Ishikawa (cell line): Measurements from ENCODE around the gene ELF4.

ENCODE experiments used
- CEBPB ChIP-seq: IDR thresholded peaks from 2 replicates; pipeline ENCODE4 v1.6.1; 2012
- CREB1 ChIP-seq: IDR thresholded peaks from 2 replicates; pipeline ENCODE4 v1.6.1; 2012; ENCODE audit warnings: low read depth
- EGR1 ChIP-seq: IDR thresholded peaks from 2 replicates; pipeline ENCODE4 v1.6.1; 2012
- EP300 ChIP-seq: IDR thresholded peaks from 2 replicates; pipeline ENCODE4 v1.6.1; 2012; ENCODE audit warnings: borderline replicate concordance
- FOXM1 ChIP-seq: IDR thresholded peaks from 2 replicates; pipeline ENCODE4 v1.6.1; 2012; ENCODE audit warnings: low read depth, borderline replicate concordance
- NFIC ChIP-seq: IDR thresholded peaks from 2 replicates; pipeline ENCODE4 v1.6.1; 2012
- RAD21 ChIP-seq: IDR thresholded peaks from 2 replicates; pipeline ENCODE4 v1.6.1; 2012; ENCODE audit warnings: low read depth
- TAF1 ChIP-seq: IDR thresholded peaks from 2 replicates; pipeline ENCODE4 v1.6.1; 2012; ENCODE audit warnings: low read depth, mild to moderate bottlenecking
- TCF12 ChIP-seq: IDR thresholded peaks from 2 replicates; pipeline ENCODE4 v1.6.1; 2012; ENCODE audit warnings: low read depth
- TEAD4 ChIP-seq: IDR thresholded peaks from 2 replicates; pipeline ENCODE4 v1.6.1; 2012
- USF1 ChIP-seq: IDR thresholded peaks from 2 replicates; pipeline ENCODE4 v1.6.1; 2012
- YY1 ChIP-seq: IDR thresholded peaks from 2 replicates; pipeline ENCODE4 v1.6.1; 2012; ENCODE audit warnings: low read depth
- ZBTB7A ChIP-seq: IDR thresholded peaks from 2 replicates; pipeline ENCODE4 v1.6.1; 2012; ENCODE audit warnings: low read depth
- TF ChIP-seq, protein P1 (sequence below): IDR thresholded peaks from 2 replicates; pipeline ENCODE4 v1.6.1; 2012; ENCODE audit warnings: low read depth, mild to moderate bottlenecking
- TF ChIP-seq, protein P2 (sequence below): IDR thresholded peaks from 2 replicates; pipeline ENCODE4 v1.6.1; 2012

The ELF4 gene

GRCh38 chrX:130086447-130087206 is 23.7 kb downstream of the ELF4 start:
- no peak for TF ChIP-seq YY1
- TF ChIP-seq, protein P1, sequence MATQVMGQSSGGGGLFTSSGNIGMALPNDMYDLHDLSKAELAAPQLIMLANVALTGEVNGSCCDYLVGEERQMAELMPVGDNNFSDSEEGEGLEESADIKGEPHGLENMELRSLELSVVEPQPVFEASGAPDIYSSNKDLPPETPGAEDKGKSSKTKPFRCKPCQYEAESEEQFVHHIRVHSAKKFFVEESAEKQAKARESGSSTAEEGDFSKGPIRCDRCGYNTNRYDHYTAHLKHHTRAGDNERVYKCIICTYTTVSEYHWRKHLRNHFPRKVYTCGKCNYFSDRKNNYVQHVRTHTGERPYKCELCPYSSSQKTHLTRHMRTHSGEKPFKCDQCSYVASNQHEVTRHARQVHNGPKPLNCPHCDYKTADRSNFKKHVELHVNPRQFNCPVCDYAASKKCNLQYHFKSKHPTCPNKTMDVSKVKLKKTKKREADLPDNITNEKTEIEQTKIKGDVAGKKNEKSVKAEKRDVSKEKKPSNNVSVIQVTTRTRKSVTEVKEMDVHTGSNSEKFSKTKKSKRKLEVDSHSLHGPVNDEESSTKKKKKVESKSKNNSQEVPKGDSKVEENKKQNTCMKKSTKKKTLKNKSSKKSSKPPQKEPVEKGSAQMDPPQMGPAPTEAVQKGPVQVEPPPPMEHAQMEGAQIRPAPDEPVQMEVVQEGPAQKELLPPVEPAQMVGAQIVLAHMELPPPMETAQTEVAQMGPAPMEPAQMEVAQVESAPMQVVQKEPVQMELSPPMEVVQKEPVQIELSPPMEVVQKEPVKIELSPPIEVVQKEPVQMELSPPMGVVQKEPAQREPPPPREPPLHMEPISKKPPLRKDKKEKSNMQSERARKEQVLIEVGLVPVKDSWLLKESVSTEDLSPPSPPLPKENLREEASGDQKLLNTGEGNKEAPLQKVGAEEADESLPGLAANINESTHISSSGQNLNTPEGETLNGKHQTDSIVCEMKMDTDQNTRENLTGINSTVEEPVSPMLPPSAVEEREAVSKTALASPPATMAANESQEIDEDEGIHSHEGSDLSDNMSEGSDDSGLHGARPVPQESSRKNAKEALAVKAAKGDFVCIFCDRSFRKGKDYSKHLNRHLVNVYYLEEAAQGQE = no peak
- TF ChIP-seq USF1 = no peak
- no peak for TF ChIP-seq EP300
- TF ChIP-seq FOXM1 = no peak
- TF ChIP-seq NFIC = no peak
- TF ChIP-seq, protein P2, sequence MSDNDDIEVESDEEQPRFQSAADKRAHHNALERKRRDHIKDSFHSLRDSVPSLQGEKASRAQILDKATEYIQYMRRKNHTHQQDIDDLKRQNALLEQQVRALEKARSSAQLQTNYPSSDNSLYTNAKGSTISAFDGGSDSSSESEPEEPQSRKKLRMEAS = no peak
- TF ChIP-seq TAF1 = no peak

GRCh38 chrX:130085551-130086446 is 24.5 kb downstream of the ELF4 start:
- TF ChIP-seq USF1 = no peak
- TF ChIP-seq CREB1 = no peak
- no peak for TF ChIP-seq CEBPB
- no peak for TF ChIP-seq RAD21
- TF ChIP-seq NFIC = no peak
- no peak for TF ChIP-seq TAF1
- no peak for TF ChIP-seq FOXM1
- no peak for TF ChIP-seq EGR1
- TF ChIP-seq ZBTB7A = no peak
- TF ChIP-seq TCF12 = no peak
- TF ChIP-seq YY1 = no peak
- TF ChIP-seq TEAD4 = no peak
- TF ChIP-seq, protein P2 = no peak
- TF ChIP-seq, protein P1 = no peak
- no peak for TF ChIP-seq EP300

- TF ChIP-seq USF1 (no peak), YY1 (no peak), EP300 (no peak), NFIC (no peak), FOXM1 (no peak), TCF12 (no peak), CEBPB (no peak)
- TF ChIP-seq, protein P2 = no peak
- TF ChIP-seq, protein P1 = no peak
Measured at GRCh38 chrX:130084631-130085237, 25.6 kb downstream of the ELF4 start.
